NCI-H82 treated with DMSO at 0.1 percent for 48 hours (cell line): ENCODE data around the gene TMEM108.

ENCODE experiments used
- DNase-seq: peaks from one replicate; lab custom pipeline; 2025; ENCODE audit not compliant: unreplicated experiment; lab: John Stamatoyannopoulos, UW

Gene TMEM108

GRCh38 chr3:133115176-133115575, 77.0 kb downstream of the TMEM108 start:
- DNase-seq = no peak

GRCh38 chr3:133117342-133117741, 79.2 kb downstream of the TMEM108 start:
- no peak for DNase-seq

GRCh38 chr3:133119176-133119575, 81.0 kb downstream of the TMEM108 start:
- no peak for DNase-seq

DNA sequence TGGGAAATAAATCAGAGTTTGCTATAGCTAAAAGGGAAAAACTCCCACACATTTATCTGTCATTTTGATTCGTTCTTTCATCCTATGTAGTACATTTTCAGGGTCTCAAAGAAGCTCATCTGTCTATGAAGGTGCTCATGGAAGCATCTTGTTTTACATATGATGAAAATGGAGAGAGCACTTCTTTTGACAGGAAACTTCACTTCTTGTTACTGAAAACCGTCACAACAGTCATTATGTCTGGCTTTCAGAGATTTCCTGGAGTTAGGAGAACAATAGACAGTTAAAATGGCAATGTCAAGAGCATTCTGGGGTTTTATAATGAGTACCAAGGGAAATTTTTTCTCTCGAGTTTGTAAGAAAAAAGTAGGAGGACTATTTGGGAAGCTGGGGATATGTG, 83.3 kb downstream of the TMEM108 start:
- DNase-seq = no peak

DNA sequence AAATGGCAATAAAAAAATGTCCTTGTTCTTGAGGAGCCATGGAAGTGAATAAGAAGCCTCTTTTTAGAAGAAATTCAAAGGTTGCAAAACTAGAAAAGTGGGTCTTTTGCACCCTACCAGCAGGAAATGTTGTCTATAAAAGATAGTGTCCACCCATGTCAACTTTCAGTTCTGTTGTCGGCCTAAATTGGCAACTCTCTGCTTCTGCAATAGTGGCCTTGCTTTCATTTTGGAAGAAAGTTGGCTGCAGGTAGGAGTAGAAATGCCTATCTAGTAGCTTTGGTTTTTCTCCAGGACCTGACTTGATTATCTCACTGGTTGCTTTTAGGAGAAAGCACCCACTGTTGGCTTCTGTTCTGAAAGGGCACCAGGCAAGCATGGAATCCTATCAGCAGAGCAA, 85.4 kb downstream of the TMEM108 start:
- no peak for DNase-seq

- DNase-seq = no peak
Measured at GRCh38 chr3:133124511-133124910, 86.3 kb downstream of the TMEM108 start.

DNA sequence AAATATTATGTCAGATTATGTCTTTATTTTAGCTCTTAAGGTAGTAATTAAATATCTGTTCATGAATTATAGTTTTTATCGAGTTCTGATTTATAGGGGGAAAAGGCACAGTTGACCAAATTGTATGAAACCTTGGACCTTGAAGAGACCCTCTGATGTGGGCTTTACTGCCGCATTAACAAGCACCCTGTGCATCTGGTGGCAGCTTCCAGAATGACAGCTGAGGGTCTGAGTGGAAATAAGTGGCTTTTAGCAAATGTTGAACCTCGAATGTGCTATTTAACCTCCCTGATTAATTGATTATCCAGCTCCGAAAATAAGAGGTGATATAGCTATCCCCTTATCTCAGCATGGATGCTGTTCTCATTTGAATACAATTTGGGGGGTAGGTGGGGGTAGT, 87.0 kb downstream of the TMEM108 start:
- no peak for DNase-seq

DNA sequence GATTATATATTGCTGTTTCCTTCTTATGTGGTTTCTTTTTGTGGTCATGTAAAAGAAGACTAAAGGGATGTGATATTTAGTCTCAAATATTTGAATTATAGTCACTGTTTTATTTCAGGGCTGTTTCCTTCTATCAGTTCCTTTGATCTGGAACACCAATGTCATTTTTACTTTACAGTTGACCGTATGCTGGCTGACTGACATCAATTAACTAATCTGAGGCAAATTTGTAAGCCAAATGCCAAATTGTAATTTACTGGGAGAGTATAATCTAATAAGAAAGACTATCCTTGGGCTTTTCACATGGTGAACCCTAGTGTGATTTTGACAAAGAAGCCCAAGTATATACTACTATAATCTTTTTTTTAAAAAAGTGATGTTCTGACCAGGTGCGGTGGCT, 87.6 kb downstream of the TMEM108 start:
- no peak for DNase-seq

DNA sequence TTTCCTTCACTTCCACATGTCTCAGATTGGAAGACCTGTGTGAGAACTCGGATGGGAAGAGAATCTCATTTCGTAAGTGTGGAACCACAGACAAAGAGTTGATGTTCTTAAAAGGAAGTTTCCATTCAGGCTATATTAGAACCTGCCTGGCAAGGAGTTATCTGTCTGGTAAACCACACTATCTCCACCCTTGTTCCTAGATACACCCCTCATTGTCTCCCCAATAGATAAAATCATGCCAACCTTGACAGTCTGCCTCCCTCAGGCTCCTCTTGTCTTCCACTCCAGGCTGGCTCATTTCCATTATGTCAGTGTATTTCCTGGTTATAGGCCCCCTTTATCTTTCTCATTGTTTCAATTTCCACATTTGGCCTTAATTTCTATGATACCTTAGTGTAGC, 89.2 kb downstream of the TMEM108 start:
- DNase-seq = no peak

GRCh38 chr3:133130168-133130567, 92.0 kb downstream of the TMEM108 start:
- no peak for DNase-seq

- peak; percentile 50 for DNase-seq
Measured at GRCh38 chr3:133135306-133135705, 97.1 kb downstream of the TMEM108 start.

DNA sequence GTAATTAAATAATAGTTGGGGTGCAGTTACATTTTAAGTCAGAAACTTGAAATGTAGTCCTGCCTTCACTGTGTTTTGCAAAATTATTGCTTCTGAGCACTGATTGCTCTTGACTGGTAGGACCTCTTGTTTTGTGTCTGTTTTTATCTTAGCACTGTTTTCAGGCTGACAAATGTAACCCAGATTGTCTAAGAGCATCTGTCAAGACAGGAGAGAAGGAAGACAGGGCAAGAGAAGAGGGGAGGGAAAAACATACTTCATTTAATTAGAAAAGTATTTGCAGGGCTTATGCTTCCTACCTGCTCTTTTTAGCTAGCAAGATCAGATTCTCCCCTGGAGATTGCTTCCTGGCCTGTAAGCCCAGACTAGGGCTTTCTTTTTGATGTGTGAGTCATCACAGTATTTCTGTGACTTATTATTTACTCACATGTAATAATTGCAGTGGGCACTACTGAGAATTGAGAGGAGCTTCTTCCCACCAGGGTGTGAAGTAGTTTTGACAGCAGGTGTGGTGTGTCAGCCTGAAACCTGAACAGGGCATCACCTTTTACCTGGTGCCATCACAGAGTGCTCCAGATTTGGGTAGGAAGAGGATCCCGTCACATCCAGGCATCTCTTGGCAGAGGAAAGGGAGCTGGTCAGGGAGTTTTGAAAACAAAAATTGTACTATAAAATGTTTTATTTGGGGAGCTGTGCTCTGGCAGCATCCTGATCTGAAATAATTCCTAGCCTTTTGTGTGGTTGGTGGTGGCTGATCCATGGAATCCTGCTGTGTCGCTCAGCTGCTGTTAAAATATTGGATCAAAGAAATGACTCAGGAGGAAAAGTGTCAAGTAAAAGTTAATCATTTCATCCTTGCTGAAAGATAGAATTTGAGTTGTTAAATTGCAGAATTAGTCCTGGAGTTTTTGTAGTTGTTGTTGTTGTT, 98.2 kb downstream of the TMEM108 start:
- no peak for DNase-seq

DNA sequence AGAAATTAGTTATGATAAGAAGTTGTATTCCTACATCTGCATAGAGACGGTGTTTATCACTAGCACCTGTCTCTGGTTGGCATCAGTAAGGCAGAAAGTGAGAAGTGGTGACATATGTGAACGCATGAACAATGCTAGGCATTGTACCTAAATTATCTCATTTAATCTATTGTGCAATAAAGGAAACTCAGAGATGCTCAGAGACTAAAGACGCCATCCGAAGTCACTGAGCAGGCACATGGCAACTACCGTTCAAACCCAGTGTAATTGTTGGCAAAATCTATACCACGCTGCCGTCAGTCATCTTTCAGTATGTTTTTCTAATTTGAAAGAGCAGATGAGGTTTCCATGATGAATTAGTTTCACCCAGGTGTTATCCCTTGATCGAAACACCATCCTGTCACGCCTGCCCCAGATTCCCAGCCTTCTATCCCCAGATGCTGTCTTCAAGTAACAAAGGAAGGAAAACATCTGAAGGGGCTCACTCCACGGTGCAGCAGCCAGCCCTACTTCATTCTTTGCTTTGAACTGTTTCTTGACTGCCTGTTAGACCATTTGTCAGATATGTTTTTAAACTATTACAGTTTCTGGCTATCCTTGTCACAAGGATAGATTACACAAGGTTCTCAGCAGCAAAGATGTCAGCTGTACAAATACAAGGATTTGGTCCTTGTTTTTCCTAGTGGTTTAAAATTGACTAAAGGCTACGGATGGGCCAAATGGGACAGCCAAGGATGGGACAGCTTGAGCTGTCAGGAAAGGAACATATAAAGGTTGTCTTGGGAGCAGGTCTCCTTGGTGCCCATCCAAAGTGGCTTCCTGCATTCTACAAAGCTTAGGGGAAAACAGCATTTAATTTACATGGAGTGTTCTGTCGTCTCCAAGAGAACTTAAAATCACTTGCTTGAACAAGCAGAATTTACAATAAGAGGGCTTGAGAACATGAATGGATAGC, 99.1 kb downstream of the TMEM108 start:
- no peak for DNase-seq

GRCh38 chr3:133138017-133138416, 99.8 kb downstream of the TMEM108 start:
- DNase-seq = no peak

DNA sequence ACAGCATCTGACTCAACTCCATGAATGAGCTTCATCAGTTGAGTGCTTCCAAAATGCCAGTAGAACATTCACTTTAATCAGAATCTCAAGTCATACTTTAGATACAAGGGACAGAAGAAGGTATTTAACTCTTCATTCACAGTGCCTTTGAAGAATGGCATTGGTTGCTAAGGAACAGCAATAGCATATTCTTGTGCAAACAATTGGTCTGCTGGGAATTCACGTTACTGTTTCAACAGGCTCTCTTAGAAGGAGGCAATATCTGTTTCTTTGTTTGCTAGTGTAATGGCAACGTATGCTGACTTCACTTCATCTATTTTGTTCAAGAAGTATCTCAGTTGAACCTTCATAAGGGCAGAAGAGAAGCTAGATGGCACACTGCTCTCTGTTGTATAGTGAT, 113.9 kb downstream of the TMEM108 start:
- DNase-seq = no peak

- DNase-seq = no peak
Measured at GRCh38 chr3:133152681-133153220, 114.6 kb downstream of the TMEM108 start.

- DNase-seq = no peak
Measured at GRCh38 chr3:133153382-133153781, 115.2 kb downstream of the TMEM108 start.

DNA sequence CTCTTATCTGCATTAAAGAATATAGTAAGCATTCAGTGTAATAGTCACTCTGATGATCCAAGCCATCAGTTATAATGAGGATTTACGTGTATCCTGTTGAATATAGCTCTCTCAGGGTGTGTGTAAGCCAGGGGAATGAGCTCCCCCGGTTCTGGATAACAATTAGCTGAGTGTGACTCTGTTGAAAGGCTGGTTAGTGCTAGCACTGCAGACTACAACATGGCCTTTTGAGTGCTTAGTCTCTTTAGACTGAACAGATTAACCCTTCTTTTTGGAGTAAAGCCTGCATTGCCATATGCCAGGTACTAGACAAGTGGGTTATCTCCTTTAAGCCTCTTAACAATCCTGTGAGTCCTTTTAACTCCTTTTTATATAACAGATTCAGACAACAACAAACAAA, 119.5 kb downstream of the TMEM108 start:
- peak; percentile 99 for DNase-seq

- DNase-seq = no peak
Measured at GRCh38 chr3:133158686-133159085, 120.5 kb downstream of the TMEM108 start.

DNA sequence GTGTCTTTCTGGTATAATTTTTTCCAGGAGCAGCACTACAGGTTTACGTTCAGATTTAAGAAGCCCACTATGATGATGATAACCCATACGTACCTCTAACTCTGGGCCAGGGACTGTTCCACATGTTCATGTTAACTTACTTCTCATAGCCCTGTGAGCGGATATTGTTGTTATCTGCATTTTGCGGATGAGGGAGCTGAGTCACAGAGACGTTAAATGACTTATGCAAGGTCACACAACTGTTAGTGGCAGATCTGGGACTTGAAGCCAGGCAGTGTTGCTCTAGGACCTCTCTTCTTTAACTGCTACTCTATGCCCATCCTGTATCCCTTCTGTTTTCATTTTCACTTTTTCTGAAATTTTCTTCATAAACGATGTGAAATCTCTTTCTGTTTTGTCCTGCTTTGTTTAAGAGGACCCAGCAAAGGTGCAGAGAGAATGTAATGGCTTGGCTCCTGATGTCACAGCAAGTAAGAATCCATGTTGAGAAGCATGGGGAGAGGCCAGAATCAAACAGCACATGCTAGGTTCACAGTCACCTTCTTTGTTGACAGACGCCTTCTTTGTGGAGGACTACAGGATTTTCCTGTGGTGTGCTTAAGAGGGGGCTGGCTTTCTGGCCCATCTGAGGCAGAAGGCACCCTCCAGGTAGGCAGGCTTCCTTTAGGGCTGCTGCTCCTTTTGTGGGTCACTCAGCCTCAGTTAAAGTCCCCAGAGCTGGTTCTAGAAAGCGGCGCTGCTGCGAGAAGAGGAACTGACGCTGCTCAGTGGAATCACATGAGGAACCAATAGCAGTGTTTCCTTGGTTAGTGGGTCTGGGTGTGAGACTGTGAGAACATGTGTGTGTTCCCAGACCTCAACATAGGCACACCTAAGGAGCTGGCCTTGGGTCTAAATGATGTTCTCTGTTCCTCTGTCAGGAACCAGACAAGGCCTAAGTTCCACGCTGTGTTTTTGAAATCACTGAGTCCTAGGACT, 121.6 kb downstream of the TMEM108 start:
- DNase-seq = no peak
